Stimulated activated CD4-positive, alpha-beta T cell treated with anti-CD3 and anti-CD28 coated beads, Interleukin-15, amount 100 ng/mL, for 1 hour (primary cell): ENCODE measurements around the gene GET3.
A peak's percentile ranks its signal among the peaks of the same experiment; 100 is the strongest.

Experiments used
- DNase-seq, 2 donors: peaks; one replicate each; pipeline ENCODE4 v3.0.0-alpha.2; 2020; ENCODE audit warnings: low read depth in 1 of 2, low spot score in 1 of 2

GET3 gene

GRCh38 chr19:12750851-12751250, 13.6 kb downstream of the GET3 start:
- no peak for DNase-seq

GRCh38 chr19:12751635-12752034, 14.3 kb downstream of the GET3 start, which contains the start of gene BEST2:
BEST2 (plus strand) TSS chr19:12751791; CDS start chr19:12752593, 802 bp downstream.
- no peak for DNase-seq

- DNase-seq = no peak
These were observed 14.9 kb downstream of the GET3 start for GRCh38 chr19:12752056-12752781.

GRCh38 chr19:12754465-12755196, 17.3 kb downstream of the GET3 start:
- DNase-seq = no peak

- no peak for DNase-seq
These were observed 19.0 kb downstream of the GET3 start for GRCh38 chr19:12756150-12756883.

GRCh38 chr19:12757544-12758274, 20.4 kb downstream of the GET3 start:
- peak; percentile 43 to 59 for DNase-seq

- DNase-seq = no peak
These were observed 22.4 kb downstream of the GET3 start for GRCh38 chr19:12759686-12760085.

- DNase-seq = no peak
These were observed 25.8 kb downstream of the GET3 start for GRCh38 chr19:12763100-12763499.

- no peak for DNase-seq
These were observed 27.4 kb downstream of the GET3 start for GRCh38 chr19:12764698-12765097.

- peak in 1 of 2 donors; percentile 66 for DNase-seq
These were observed 28.8 kb downstream of the GET3 start for GRCh38 chr19:12766051-12766521.

- no peak for DNase-seq
These were observed 29.9 kb downstream of the GET3 start for GRCh38 chr19:12767150-12767549.

- no peak for DNase-seq
These were observed 30.4 kb downstream of the GET3 start for GRCh38 chr19:12767666-12768065.

- no peak for DNase-seq
These were observed 32.4 kb downstream of the GET3 start for GRCh38 chr19:12769689-12770088.

- no peak for DNase-seq
These were observed 33.6 kb downstream of the GET3 start for GRCh38 chr19:12770922-12771321.

GRCh38 chr19:12772323-12772722, 35.0 kb downstream of the GET3 start:
- no peak for DNase-seq

GRCh38 chr19:12773571-12773970, 36.3 kb downstream of the GET3 start:
- DNase-seq = no peak

GRCh38 chr19:12774588-12775555, 37.6 kb downstream of the GET3 start, which contains the start of gene HOOK2:
HOOK2 (minus strand) TSS chr19:12775552; CDS start chr19:12775449, 103 bp downstream.
- no peak for DNase-seq

- peak; percentile 65 to 78 for DNase-seq
These were observed 40.1 kb downstream of the GET3 start for GRCh38 chr19:12777217-12778016.
